Right atrium auricular region (tissue), 2 donors: ENCODE results near the gene NINJ1. TPM values are rescaled to one million over a fixed set of nuclear protein-coding genes. Genes with fewer than 3 reads are reported as not detected.
"Not testable (repeated sequence)": the region's sequence is repeated elsewhere in the genome, so short reads cannot be mapped to it uniquely, and the experiment has no call there.

ENCODE experiments used
- DNase-seq: peaks from one replicate; pipeline ENCODE4 v3.0.0-alpha.2; 2019; ENCODE audit warnings: low spot score
- H3K27ac ChIP-seq, 2 donors: fragments of 200-600 bp; sonication (generic); 1 replicate in 1 of 2; 2 replicates in 1 of 2; pipeline ENCODE4 v1.5.1; 2016 to 2019
- H3K27me3 ChIP-seq, 2 donors: fragments of 200-600 bp; sonication (generic); one replicate each; pipeline versions ENCODE4 v1.5.1 to v1.6.0; 2017 to 2019
- H3K36me3 ChIP-seq: fragments of 200-600 bp; sonication (generic); one replicate; pipeline ENCODE4 v1.5.1; 2016
- H3K4me1 ChIP-seq, 2 donors: fragments of 200-600 bp; sonication (generic); one replicate each; pipeline versions ENCODE4 v1.5.1 to v1.6.0; 2017 to 2019
- H3K4me3 ChIP-seq, 2 donors: fragments of 200-600 bp; sonication (generic); 1 replicate in 1 of 2; 2 replicates in 1 of 2; pipeline ENCODE4 v1.5.1; 2017 to 2019; ENCODE audit warnings: mild to moderate bottlenecking in 1 of 2, moderate library complexity in 1 of 2
- H3K9me3 ChIP-seq, 2 donors: fragments of 200-600 bp; sonication (generic); one replicate each; pipeline ENCODE4 v1.5.1; 2019
- total RNA-seq, 2 donors: library from RNA; depleted of rRNA; stranded (reverse); fragments of >200 nt; gene quantifications; one replicate each; pipeline ENCODE4 v1.1.0, GENCODE V29; 2016
- TF ChIP-seq, protein P1 (sequence below), 2 donors: fragments of 200-600 bp; sonication (generic); IDR thresholded peaks; one replicate each; pipeline ENCODE4 v1.5.1; 2019; ENCODE audit warnings: antibody characterized with exemption in 2 of 2

The NINJ1 gene
- total RNA-seq, 2 donors from 2014 or later: 65.5 to 89.4 TPM

DNA sequence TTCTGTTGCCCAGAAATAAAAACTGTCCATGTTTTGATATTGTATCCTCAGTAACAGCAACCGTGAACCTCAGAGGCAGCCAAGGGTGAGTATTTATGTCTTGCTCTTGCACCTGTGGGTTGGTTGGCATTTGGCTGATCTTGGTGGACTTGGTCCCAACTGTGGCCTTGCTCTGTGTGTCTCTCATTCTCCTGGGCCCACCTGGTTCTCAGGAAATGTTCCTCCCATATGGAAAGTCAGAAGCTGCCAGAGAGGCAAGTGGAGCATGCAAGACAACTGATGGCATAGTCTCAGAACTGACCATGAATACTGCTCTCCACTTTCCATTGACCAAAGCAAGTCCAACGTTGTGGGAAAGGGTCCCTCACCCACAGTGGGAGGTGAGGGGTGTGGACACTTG, 13.6 kb upstream of the NINJ1 start:
- no peak for DNase-seq
- Histone ChIP-seq H3K27me3 (no peaks in the 10 kb centered on the region), H3K4me1 (peaks cover 0 to 10% of the 10 kb centered on the region in 2 donors), H3K36me3 (no peaks in the 10 kb centered on the region), H3K4me3 (no peak overlapping the region), H3K9me3 (no peaks in the 10 kb centered on the region), H3K27ac (no peak overlapping the region)
- TF ChIP-seq, protein P1, sequence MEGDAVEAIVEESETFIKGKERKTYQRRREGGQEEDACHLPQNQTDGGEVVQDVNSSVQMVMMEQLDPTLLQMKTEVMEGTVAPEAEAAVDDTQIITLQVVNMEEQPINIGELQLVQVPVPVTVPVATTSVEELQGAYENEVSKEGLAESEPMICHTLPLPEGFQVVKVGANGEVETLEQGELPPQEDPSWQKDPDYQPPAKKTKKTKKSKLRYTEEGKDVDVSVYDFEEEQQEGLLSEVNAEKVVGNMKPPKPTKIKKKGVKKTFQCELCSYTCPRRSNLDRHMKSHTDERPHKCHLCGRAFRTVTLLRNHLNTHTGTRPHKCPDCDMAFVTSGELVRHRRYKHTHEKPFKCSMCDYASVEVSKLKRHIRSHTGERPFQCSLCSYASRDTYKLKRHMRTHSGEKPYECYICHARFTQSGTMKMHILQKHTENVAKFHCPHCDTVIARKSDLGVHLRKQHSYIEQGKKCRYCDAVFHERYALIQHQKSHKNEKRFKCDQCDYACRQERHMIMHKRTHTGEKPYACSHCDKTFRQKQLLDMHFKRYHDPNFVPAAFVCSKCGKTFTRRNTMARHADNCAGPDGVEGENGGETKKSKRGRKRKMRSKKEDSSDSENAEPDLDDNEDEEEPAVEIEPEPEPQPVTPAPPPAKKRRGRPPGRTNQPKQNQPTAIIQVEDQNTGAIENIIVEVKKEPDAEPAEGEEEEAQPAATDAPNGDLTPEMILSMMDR (IDR thresholded peaks at IDR 0.05): no peak

DNA sequence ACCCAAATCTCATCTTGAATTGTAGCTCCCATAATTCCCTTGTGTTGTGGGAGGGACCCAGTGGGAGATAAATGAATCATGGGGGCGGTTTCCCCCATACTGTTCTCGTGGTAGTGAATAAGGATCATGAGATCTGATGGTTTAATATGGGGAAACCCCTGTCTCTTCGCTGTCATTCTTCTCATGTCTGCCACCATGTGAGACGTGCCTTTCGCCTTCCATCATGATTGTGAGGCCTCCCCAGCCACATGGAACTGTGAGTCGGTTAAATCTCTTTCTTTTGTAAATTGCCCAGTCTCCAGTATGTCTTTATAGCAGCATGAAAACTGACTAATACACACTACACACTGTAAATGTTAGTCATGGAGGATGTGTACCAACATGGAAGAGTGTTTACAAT, 12.6 kb upstream of the NINJ1 start:
- not testable (repeated sequence) for H3K9me3 ChIP-seq, H3K27ac ChIP-seq, H3K36me3 ChIP-seq, DNase-seq, H3K27me3 ChIP-seq, H3K4me3 ChIP-seq
- H3K4me1 ChIP-seq: peaks cover 0 to 10% of the 10 kb centered on the region in 2 donors

DNA sequence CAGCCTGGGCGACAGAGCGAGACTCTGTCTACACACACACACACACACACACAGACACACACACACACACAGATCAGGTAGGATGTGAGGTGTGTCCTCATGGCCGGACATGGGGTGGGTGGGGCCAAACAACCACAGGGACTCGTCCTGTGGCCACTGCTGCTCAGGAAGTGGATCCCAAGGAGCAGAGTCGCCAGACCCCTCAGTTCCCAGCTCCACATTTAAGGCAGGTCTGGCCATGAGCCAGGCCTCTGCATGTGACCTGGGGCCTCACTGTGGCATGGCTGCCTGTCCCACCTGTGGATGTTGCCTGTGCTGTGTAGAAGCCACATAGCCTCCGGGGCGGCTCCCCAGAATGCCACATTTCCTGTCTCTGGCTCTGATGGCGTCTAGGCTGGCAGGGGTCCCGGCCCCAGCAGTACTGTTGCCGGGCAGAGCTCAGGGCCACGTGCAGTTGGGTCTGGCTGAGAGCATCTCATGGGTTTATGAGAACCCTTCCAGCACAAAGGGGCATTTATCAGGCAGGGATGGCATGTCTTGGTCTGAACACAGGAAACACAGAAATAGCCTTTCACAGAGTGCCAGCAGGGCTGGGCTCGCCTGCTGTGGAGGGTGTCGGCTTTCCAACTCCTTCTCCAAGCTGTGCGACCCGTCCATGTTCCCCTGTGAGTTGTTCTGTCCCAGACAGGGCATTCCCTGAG, 9.9 kb upstream of the NINJ1 start:
- H3K27ac ChIP-seq: no peak overlapping the region
- H3K27me3 ChIP-seq: no peaks in the 10 kb centered on the region
- no peaks in the 10 kb centered on the region for H3K9me3 ChIP-seq
- H3K4me1 ChIP-seq: peaks cover 0 to 10% of the 10 kb centered on the region in 2 donors
- TF ChIP-seq, protein P1 (IDR thresholded peaks at IDR 0.05): no peak
- DNase-seq: no peak
- H3K36me3 ChIP-seq: no peaks in the 10 kb centered on the region
- H3K4me3 ChIP-seq: no peak overlapping the region

DNA sequence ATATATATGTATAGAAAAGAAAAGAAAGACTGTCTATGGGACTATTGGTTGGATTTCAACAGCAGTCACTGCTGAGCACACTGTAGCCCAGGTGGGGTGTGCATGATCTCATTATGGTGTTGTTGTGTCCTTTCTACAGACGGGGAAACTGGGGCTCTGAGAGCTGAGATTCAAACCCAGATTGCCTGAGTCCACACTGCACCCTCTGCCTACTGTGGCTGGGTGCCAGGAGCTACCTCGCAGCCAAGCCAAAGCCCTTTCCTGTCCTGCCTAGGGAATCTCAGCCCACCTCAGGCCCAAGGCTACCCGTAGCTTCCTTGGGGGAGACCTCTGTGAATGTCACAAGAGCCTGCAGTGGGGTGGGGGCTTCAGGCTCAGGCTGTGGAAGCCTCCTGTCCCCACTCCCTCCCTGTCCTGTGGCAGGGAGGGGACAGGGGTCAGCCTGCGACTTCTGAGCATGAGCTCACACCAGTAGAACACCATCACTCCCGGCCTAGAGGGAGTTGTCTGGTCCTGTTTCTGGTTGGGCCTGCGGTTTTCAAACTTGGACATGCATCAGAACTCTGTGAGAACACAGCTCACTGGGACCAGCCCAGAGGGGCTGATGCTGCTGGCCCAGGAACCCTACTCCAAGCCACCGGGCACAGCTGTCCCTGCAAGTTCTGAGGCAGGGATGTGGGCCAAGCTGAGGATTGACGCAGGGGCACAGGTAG, 7.9 kb upstream of the NINJ1 start:
- Histone ChIP-seq H3K27me3 (no peaks in the 10 kb centered on the region), H3K4me1 (peaks cover 0 to 10% of the 10 kb centered on the region in 2 donors), H3K9me3 (no peaks in the 10 kb centered on the region), H3K27ac (no peak overlapping the region), H3K36me3 (no peaks in the 10 kb centered on the region), H3K4me3 (no peak overlapping the region)
- DNase-seq: no peak
- TF ChIP-seq, protein P1 (IDR thresholded peaks at IDR 0.05): no peak

DNA sequence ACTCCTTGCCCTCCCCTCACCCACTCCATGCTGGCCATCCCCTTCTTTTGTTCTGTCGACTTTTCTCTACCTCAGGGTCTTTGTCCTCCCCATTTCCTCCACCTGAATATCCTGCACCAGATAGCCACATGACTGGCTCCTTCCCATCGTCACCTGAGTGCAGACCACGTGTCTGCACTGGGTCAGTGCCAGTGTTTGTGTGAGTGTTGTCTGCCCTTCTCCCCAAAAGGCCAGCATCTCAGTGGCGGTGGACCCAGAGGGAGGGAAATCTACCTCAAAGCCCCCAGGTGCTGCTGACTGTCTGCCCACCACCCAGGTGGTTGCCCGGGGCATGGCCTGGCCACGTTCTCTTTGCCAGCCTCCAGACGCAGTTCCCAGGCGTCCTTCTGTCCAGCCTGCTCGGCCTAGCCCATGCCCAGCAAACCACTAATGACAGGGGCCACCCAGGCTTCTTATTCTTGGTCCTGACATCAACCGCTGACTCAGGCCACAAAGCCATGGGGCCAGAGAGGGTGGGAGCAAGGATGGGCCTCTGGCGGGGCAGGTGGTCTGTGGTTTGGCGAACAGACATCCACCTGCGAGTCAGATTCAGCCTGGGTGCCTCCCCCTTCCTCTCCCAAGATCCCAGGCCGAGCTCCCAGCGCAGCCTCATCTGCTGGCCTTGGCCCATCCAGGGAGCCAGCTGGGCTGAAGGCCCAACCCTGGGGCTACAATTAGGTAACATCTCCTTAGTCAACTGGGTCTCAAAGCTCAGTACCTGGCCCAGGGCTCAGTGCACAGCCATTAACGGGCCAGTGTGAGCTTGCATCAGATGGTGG, 5.5 kb upstream of the NINJ1 start:
- TF ChIP-seq, protein P1 (IDR thresholded peaks at IDR 0.05): no peak
- no peak for DNase-seq
- no peaks in the 10 kb centered on the region for H3K9me3 ChIP-seq
- no peaks in the 10 kb centered on the region for H3K36me3 ChIP-seq
- no peaks in the 10 kb centered on the region for H3K27me3 ChIP-seq
- H3K4me3 ChIP-seq: no peak overlapping the region
- H3K27ac ChIP-seq: no peak overlapping the region
- peaks cover 0 to 21% of the 10 kb centered on the region in 2 donors for H3K4me1 ChIP-seq
